Psoas muscle (tissue), 8 donors: Measurements from ENCODE around the gene AKT1. TPM values are rescaled to one million over a fixed set of nuclear protein-coding genes. Genes with fewer than 3 reads are reported as not detected.
"Not testable (repeated sequence)": the region's sequence is repeated elsewhere in the genome, so short reads cannot be mapped to it uniquely, and the experiment has no call there.

Experiments used
- ATAC-seq, 4 donors: fragments of 200-7000 bp; cut with Tn5 transposase; one replicate each; pipeline ENCODE4 v1.9.1; 2020; ENCODE audit warnings: moderate library complexity in 3 of 4, mild to moderate bottlenecking in 2 of 4
- DNase-seq, 2 donors: peaks; one replicate each; pipeline ENCODE4 v3.0.0-alpha.2; 2020
- H3K27ac ChIP-seq: fragments of 200-600 bp; one replicate; pipeline ENCODE4 v1.8.0; 2022
- H3K27me3 ChIP-seq, 3 donors: fragments of 200-600 bp in 1 of 3; one replicate each; pipeline versions ENCODE4 v1.6.1 to v1.8.0; 2013 to 2022; ENCODE audit warnings: low read length in 2 of 3, mild to moderate bottlenecking in 2 of 3, moderate library complexity in 1 of 3; ENCODE audit not compliant: insufficient read depth in 3 of 3
- H3K36me3 ChIP-seq, 2 donors: fragments of 200-600 bp in 1 of 2; one replicate each; pipeline versions ENCODE4 v1.6.1 to v1.8.0; 2013 to 2022; ENCODE audit warnings: low read depth in 1 of 2, mild to moderate bottlenecking in 1 of 2, moderate library complexity in 1 of 2; ENCODE audit not compliant: insufficient read depth in 1 of 2
- H3K4me1 ChIP-seq: fragments of 200-600 bp; one replicate; pipeline ENCODE4 v1.8.0; 2022
- H3K4me3 ChIP-seq: fragments of 200-600 bp; one replicate; pipeline ENCODE4 v1.8.0; 2022; ENCODE audit warnings: mild to moderate bottlenecking
- H3K9me3 ChIP-seq: fragments of 200-600 bp; one replicate; pipeline ENCODE4 v1.8.0; 2022
- CTCF ChIP-seq: fragments of 200-600 bp; IDR thresholded peaks from one replicate; pipeline ENCODE4 v1.8.0; 2022; ENCODE audit warnings: antibody characterized with exemption
- WGBS, 3 donors: extraction: QIAGEN DNeasy Blood & Tissue Kit; methylation state at CpG; one replicate each; pipeline versions ENCODE4 v1.1.6 to v1.1.7; 2013; 5-methylcytosine and 5-hydroxymethylcytosine counted together
- intact Hi-C, 2 donors: fragments of 100-400 bp; cut with DNase I; formaldehyde crosslinking; loops; one replicate each; pipeline versions ENCODE4 v1.11.0 to v1.14.2; 2022
- polyA plus RNA-seq, 3 donors: library from polyadenylated mRNA; stranded (reverse); fragments of 200-250 nt; gene quantifications; one replicate each; pipeline ENCODE4 v1.2.3, GENCODE V29; 2013
- total RNA-seq, 4 donors: library from RNA; stranded (reverse); fragmentation: NEBNext Ultra II Directional in 2 of 4; extraction: Animal tissue kit (Norgen Biotek cat#: 25700) in 2 of 4; gene quantifications; one replicate each; pipeline versions ENCODE4 v1.2.1 to v1.2.4, GENCODE V29; 2021 to 2023
- donor health status: healthy with polysubstance abuse.
- donor health status: DM: no; HTN: no; CAD: no; lungs with moderate emphysema.
- donor health status: Bipolar disorder and iron deficiency.
- donor health status: healthy.
- donor health status: DM: yes; HTN: yes; CAD: no.
- donor health status: DM: no; HTN: no; CAD: no.
- donor health status: DM: no; HTN: no; CAD: no.
- donor health status: DM: yes; HTN: yes; CAD: no.

The AKT1 gene
- total and polyA plus RNA-seq, 7 donors, result 51.9 to 102 (median 62.0) TPM

DNA sequence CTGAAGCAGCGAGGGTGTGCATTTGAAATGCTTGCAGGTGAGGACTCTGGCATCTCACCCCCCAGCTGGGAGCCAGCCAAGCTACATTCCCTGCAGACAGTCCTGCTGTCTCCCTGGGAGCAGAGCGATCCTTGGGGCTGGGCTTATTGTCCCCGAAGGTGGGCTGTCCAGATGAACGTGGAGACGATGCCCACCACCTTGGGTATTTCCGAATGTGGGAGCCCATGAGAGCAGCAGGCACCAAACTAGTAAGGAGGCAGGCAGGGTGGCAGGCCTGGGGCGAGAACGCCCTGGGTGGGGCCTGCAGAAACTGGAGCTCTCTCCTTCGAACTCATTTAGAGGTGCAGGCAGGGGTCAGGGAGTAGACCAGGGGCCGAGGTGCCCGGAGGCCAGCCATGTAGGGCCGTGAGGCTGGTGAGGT is 23.8 kb upstream of the AKT1 start:
- H3K4me1 ChIP-seq, result peaks cover 16% of the 10 kb centered on the region
- intact Hi-C loops, result no loop called here
- no peak overlapping the region for H3K27ac ChIP-seq
- DNase-seq (no peak), ATAC-seq (no peak)
- no peak for TF ChIP-seq CTCF
- no peaks in the 10 kb centered on the region for H3K9me3 ChIP-seq
- peaks cover 0 to 1% (median 0%) of the 10 kb centered on the region in 3 donors for H3K27me3 ChIP-seq
- no peak overlapping the region for H3K4me3 ChIP-seq
- 84 to 91% (median 88%) methylated on average over 11 to 12 of the region's 12 CpGs for WGBS, 3 donors
- H3K36me3 ChIP-seq, result no peaks in the 10 kb centered on the region

GRCh38 chr14:104818714-104819161 is 23.2 kb upstream of the AKT1 start:
- H3K27ac ChIP-seq, result no peak overlapping the region
- H3K4me3 ChIP-seq, result no peak overlapping the region
- H3K9me3 ChIP-seq, result no peaks in the 10 kb centered on the region
- TF ChIP-seq CTCF, result no peak
- WGBS, 3 donors, result 70 to 76% (median 73%) methylated on average over 9 of the region's 9 CpGs
- intact Hi-C loops, result no loop called here
- no peak for ATAC-seq
- H3K36me3 ChIP-seq, result no peaks in the 10 kb centered on the region
- DNase-seq, result no peak
- H3K4me1 ChIP-seq, result peaks cover 23% of the 10 kb centered on the region
- no peaks in the 10 kb centered on the region for H3K27me3 ChIP-seq

DNA sequence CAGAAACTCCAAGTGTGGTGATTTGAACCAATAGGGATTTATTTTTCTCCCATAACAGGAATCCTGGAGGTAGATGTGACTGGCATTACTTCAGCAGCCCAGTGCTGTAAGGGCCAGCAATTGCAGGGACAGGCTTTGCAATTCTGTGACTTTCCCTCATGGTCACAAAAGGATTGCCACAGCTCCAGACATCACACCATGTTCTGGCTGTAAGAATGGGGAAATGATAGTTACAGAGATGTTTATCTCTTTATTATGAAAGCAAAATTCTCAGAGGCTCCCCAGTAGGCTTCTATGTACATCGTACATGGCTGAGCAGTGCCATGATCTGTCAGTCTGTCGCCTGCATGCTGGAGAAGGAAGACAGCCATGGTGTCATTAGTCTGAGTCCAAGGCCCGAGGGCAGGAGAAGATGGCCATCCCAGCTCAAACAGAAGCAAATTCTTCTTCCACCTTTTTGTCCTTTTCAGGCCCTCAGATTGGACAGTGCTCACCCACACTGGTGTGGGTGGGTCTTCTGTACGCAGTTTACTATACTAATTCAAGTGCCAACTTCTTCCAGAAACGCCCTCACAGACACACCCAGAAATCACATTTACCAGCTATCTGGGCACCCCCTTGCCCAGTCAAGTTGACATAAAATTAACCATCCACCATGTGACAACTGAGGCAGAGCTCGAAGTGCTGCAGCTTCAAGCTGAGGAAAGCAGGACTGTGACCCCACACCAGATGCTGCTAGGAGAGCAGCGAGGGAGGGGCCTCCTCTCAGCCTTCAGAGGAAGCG is 22.6 kb upstream of the AKT1 start:
- Histone ChIP-seq H3K27me3 (no peaks in the 10 kb centered on the region), H3K9me3 (no peaks in the 10 kb centered on the region), H3K27ac (no peak overlapping the region), H3K36me3 (no peaks in the 10 kb centered on the region), H3K4me3 (no peak overlapping the region), H3K4me1 (peaks cover 27% of the 10 kb centered on the region)
- TF ChIP-seq CTCF, result no peak
- ATAC-seq, result no peak
- intact Hi-C loops, result no loop called here
- WGBS, 3 donors, result 93 to 97% (median 95%) methylated on average over 8 of the region's 8 CpGs
- DNase-seq, result no peak

DNA sequence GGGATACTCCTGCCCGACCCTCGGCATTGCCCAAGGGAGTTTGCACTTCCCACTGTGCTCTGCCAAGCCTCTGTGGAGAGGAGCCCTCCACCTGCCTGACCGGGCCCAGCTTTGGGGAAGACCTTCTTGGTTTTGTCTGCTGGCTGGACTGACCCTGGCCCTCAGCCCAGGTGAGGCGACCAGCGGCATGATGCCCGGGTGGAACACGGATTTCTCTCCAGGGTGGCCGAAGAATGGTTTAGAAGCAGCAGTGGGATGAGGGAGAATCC is 21.0 kb upstream of the AKT1 start:
- Histone ChIP-seq H3K27ac (peak overlapping the region; percentile 89), H3K36me3 (no peaks in the 10 kb centered on the region), H3K27me3 (no peaks in the 10 kb centered on the region), H3K4me1 (peaks cover 27% of the 10 kb centered on the region), H3K9me3 (no peaks in the 10 kb centered on the region), H3K4me3 (peak overlapping the region; percentile 93)
- no peak for DNase-seq
- intact Hi-C loops, result no loop called here
- no peak for TF ChIP-seq CTCF
- WGBS, 3 donors, result 1% methylated on average over 8 of the region's 8 CpGs
- peak in 2 of 4 donors; percentile 11 to 35 for ATAC-seq

- Histone ChIP-seq H3K4me3 (peak overlapping the region; percentile 93), H3K4me1 (peaks cover 27% of the 10 kb centered on the region), H3K27ac (peak overlapping the region; percentile 89)
- ATAC-seq, H3K27me3 ChIP-seq, intact Hi-C loops, DNase-seq, H3K9me3 ChIP-seq, H3K36me3 ChIP-seq: not testable (repeated sequence)
- 78 to 82% (median 79%) methylated on average over 15 of the region's 15 CpGs for WGBS, 3 donors
These were observed 19.2 kb upstream of the AKT1 start for GRCh38 chr14:104814701-104815100.
